ENCODE data around the gene STON1. TPM values are rescaled to one million over a fixed set of nuclear protein-coding genes. Genes with fewer than 3 reads are reported as not detected.

STON1 gene
- total RNA-seq, 2 donors from 2014 or later, result 15.0 to 19.5 TPM

- peaks cover 32% of the 10 kb centered on the region for H3K36me3 Mint-ChIP-seq (ENCODE audit: low read depth)
- no peaks in the 10 kb centered on the region for H3K27me3 Mint-ChIP-seq (ENCODE audit: insufficient read depth)
- H3K9me3 Mint-ChIP-seq, result no peaks in the 10 kb centered on the region
- TF ChIP-seq CTCF (conservative IDR thresholded peaks at IDR 0.05), result no peak
- H3K9me3 ChIP-seq (ENCODE audit: control insufficient read depth, low read length), result no peaks in the 10 kb centered on the region
- H3K9ac ChIP-seq (ENCODE audit: extremely low read depth, low read length, poor library complexity, severe bottlenecking), result no peak overlapping the region
- WGBS, 2 experiments (ENCODE audit: insufficient coverage in 1 of 2, insufficient read length in 1 of 2), result 83 to 91% methylated on average over 2 to 3 of the region's 3 CpGs
- no peak overlapping the region for H3K27ac Mint-ChIP-seq
- H3K27ac ChIP-seq (ENCODE audit: low read depth, low read length), result no peak overlapping the region
- H3K4me1 ChIP-seq (ENCODE audit: control insufficient read depth, insufficient read depth, low read length), result no peaks in the 10 kb centered on the region
- H3K4me3 ChIP-seq (ENCODE audit: low read length), result no peak overlapping the region
- no peak for DNase-seq
- no peak overlapping the region for H3K4me3 Mint-ChIP-seq
- peaks cover 7% of the 10 kb centered on the region for H3K4me1 Mint-ChIP-seq
- no peaks in the 10 kb centered on the region for H3K36me3 ChIP-seq (ENCODE audit: control insufficient read depth, insufficient read depth, low read length)
- no peaks in the 10 kb centered on the region for H3K27me3 ChIP-seq (ENCODE audit: control insufficient read depth, insufficient read depth, low read length, poor library complexity, severe bottlenecking)
These were observed 54.0 kb downstream of the STON1 start for GRCh38 chr2:48583961-48584360.

- no peak for TF ChIP-seq CTCF (conservative IDR thresholded peaks at IDR 0.05)
- Histone ChIP-seq H3K27me3 (ENCODE audit: control insufficient read depth, insufficient read depth, low read length, poor library complexity, severe bottlenecking) (no peaks in the 10 kb centered on the region), H3K27ac (ENCODE audit: low read depth, low read length) (no peak overlapping the region), H3K9ac (ENCODE audit: extremely low read depth, low read length, poor library complexity, severe bottlenecking) (no peak overlapping the region), H3K36me3 (ENCODE audit: control insufficient read depth, insufficient read depth, low read length) (no peaks in the 10 kb centered on the region), H3K9me3 (ENCODE audit: control insufficient read depth, low read length) (no peaks in the 10 kb centered on the region), H3K4me3 (ENCODE audit: low read length) (no peak overlapping the region), H3K4me1 (ENCODE audit: control insufficient read depth, insufficient read depth, low read length) (no peaks in the 10 kb centered on the region)
- Mint-ChIP-seq H3K27me3 (ENCODE audit: insufficient read depth) (no peaks in the 10 kb centered on the region), H3K36me3 (ENCODE audit: low read depth) (peaks cover 32% of the 10 kb centered on the region), H3K4me1 (peaks cover 11% of the 10 kb centered on the region), H3K27ac (peak overlapping the region; percentile 52), H3K4me3 (no peak overlapping the region), H3K9me3 (no peaks in the 10 kb centered on the region)
- 92 to 96% methylated on average over 4 of the region's 4 CpGs for WGBS, 2 experiments (ENCODE audit: insufficient coverage in 1 of 2, insufficient read length in 1 of 2)
- DNase-seq, result no peak
These were observed 54.6 kb downstream of the STON1 start for GRCh38 chr2:48584551-48584950.

- Histone ChIP-seq H3K4me1 (ENCODE audit: control insufficient read depth, insufficient read depth, low read length) (no peaks in the 10 kb centered on the region), H3K36me3 (ENCODE audit: control insufficient read depth, insufficient read depth, low read length) (no peaks in the 10 kb centered on the region), H3K4me3 (ENCODE audit: low read length) (no peak overlapping the region), H3K27ac (ENCODE audit: low read depth, low read length) (peak overlapping the region; percentile 68), H3K27me3 (ENCODE audit: control insufficient read depth, insufficient read depth, low read length, poor library complexity, severe bottlenecking) (no peaks in the 10 kb centered on the region), H3K9ac (ENCODE audit: extremely low read depth, low read length, poor library complexity, severe bottlenecking) (no peak overlapping the region), H3K9me3 (ENCODE audit: control insufficient read depth, low read length) (no peaks in the 10 kb centered on the region)
- Mint-ChIP-seq H3K27me3 (ENCODE audit: insufficient read depth) (no peaks in the 10 kb centered on the region), H3K9me3 (no peaks in the 10 kb centered on the region), H3K4me1 (peaks cover 11% of the 10 kb centered on the region), H3K4me3 (no peak overlapping the region), H3K27ac (no peak overlapping the region), H3K36me3 (ENCODE audit: low read depth) (peaks cover 24% of the 10 kb centered on the region)
- 64 to 71% methylated on average over 4 of the region's 4 CpGs for WGBS, 2 experiments (ENCODE audit: insufficient coverage in 1 of 2, insufficient read length in 1 of 2)
- TF ChIP-seq CTCF (conservative IDR thresholded peaks at IDR 0.05), result no peak
- DNase-seq, result no peak
These were observed 56.5 kb downstream of the STON1 start for GRCh38 chr2:48586433-48586832.
